Activated CD4-positive, alpha-beta memory T cell treated with anti-CD3 and anti-CD28 coated beads for 36 hours (primary cell): Measurements from ENCODE around the gene KBTBD4. TPM values are rescaled to one million over a fixed set of nuclear protein-coding genes. Genes with fewer than 3 reads are reported as not detected.

Source experiments
- CTCF ChIA-PET: fragments of 350-600 bp; sonication (Branson Sonifier 250); formaldehyde crosslinking; loops from one replicate; lab custom pipeline; 2021; ENCODE audit warnings: antibody characterized with exemption, inconsistent platforms; lab: Charles Lee
- POLR2A ChIA-PET: fragments of 350-600 bp; sonication (Branson Sonifier 250); formaldehyde crosslinking; loops from one replicate; lab custom pipeline; 2021; ENCODE audit warnings: antibody characterized with exemption; lab: Charles Lee
- DNase-seq: peaks from one replicate; pipeline ENCODE4 v3.0.0-alpha.2; 2020
- H3K27ac Mint-ChIP-seq: one replicate; pipeline ENCODE4 v1.8.0; 2021; ENCODE audit warnings: mixed read lengths
- H3K27me3 Mint-ChIP-seq: one replicate; pipeline ENCODE4 v1.8.0; 2021; ENCODE audit warnings: mixed read lengths
- H3K36me3 Mint-ChIP-seq: one replicate; pipeline ENCODE4 v1.8.0; 2021; ENCODE audit warnings: mixed read lengths
- H3K4me1 Mint-ChIP-seq: one replicate; pipeline ENCODE4 v1.8.0; 2021; ENCODE audit warnings: low read depth, mixed read lengths
- H3K4me3 Mint-ChIP-seq: one replicate; pipeline ENCODE4 v1.8.0; 2021; ENCODE audit warnings: mild to moderate bottlenecking, mixed read lengths
- H3K9me3 Mint-ChIP-seq: one replicate; pipeline ENCODE4 v1.8.0; 2021; ENCODE audit warnings: mixed read lengths
- intact Hi-C: fragments of 100-400 bp; cut with micrococcal nuclease; formaldehyde crosslinking; loops from one replicate; pipeline ENCODE4 v1.15.1; 2023
- total RNA-seq, 2 experiments: library from RNA; stranded (reverse); gene quantifications; one replicate each; pipeline ENCODE4 v1.2.3, GENCODE V29; 2021

The KBTBD4 gene
- total RNA-seq, 2 experiments from 2014 or later, result 18.7 to 18.8 TPM

- H3K4me3 Mint-ChIP-seq, result no peak overlapping the region
- peaks cover 17% of the 10 kb centered on the region for H3K27me3 Mint-ChIP-seq
- no peaks in the 10 kb centered on the region for H3K9me3 Mint-ChIP-seq
- ChIA-PET CTCF (no interaction called here), POLR2A (no interaction called here)
- H3K4me1 Mint-ChIP-seq, result peaks cover 8% of the 10 kb centered on the region
- intact Hi-C loops, result no loop called here
- H3K36me3 Mint-ChIP-seq, result peaks cover 8% of the 10 kb centered on the region
- no peak for DNase-seq
- no peak overlapping the region for H3K27ac Mint-ChIP-seq
Observed at GRCh38 chr11:47589118-47589517, 10.3 kb upstream of the KBTBD4 start.

- intact Hi-C loops, result no loop called here
- no peak for DNase-seq
- ChIA-PET POLR2A (no interaction called here), CTCF (interaction anchor here (0.6 kb wide), 1 partner anchor 214 kb away, joined by 3 read pairs; no protein-coding TSS in a partner anchor)
- Mint-ChIP-seq H3K27me3 (peaks cover 6% of the 10 kb centered on the region), H3K9me3 (no peaks in the 10 kb centered on the region), H3K4me3 (no peak overlapping the region), H3K27ac (no peak overlapping the region), H3K4me1 (peaks cover 2% of the 10 kb centered on the region), H3K36me3 (peaks cover 15% of the 10 kb centered on the region)
Observed at GRCh38 chr11:47587723-47588326, 9.1 kb upstream of the KBTBD4 start.

GRCh38 chr11:47587039-47587716 is 8.4 kb upstream of the KBTBD4 start:
- CTCF ChIA-PET, result interaction anchor here (0.6 kb wide), 1 partner anchor 213 kb away, joined by 3 read pairs; no protein-coding TSS in a partner anchor
- no peak overlapping the region for H3K4me3 Mint-ChIP-seq
- no peaks in the 10 kb centered on the region for H3K9me3 Mint-ChIP-seq
- H3K27me3 Mint-ChIP-seq, result no peaks in the 10 kb centered on the region
- no peak for DNase-seq
- intact Hi-C loops, result no loop called here
- POLR2A ChIA-PET, result no interaction called here
- peaks cover 2% of the 10 kb centered on the region for H3K4me1 Mint-ChIP-seq
- no peak overlapping the region for H3K27ac Mint-ChIP-seq
- peaks cover 18% of the 10 kb centered on the region for H3K36me3 Mint-ChIP-seq

- intact Hi-C loops, result no loop called here
- H3K4me1 Mint-ChIP-seq, result no peaks in the 10 kb centered on the region
- ChIA-PET POLR2A (interaction anchor here (0.5 kb wide), 1 partner anchor 160 kb away, joined by 3 read pairs; no protein-coding TSS in a partner anchor), CTCF (no interaction called here)
- H3K4me3 Mint-ChIP-seq, result no peak within 1 kb of the TSS
- DNase-seq, result no peak
- H3K36me3 Mint-ChIP-seq, result peaks cover 27% of the 10 kb centered on the region
- no peak within 1 kb of the TSS for H3K27ac Mint-ChIP-seq
- H3K27me3 Mint-ChIP-seq, result no peaks in the 10 kb centered on the region
- H3K9me3 Mint-ChIP-seq, result no peaks in the 10 kb centered on the region
Observed at GRCh38 chr11:47586098-47586855, 7.5 kb upstream of the KBTBD4 start, which contains the start of gene FAM180B. TSS of gene FAM180B (plus strand) at chr11:47586678. CDS start at chr11:47586769, 91 bp downstream.

- H3K27me3 Mint-ChIP-seq, result peaks cover under 1% of the 10 kb centered on the region
- CTCF ChIA-PET, result no interaction called here
- H3K36me3 Mint-ChIP-seq, result peaks cover 32% of the 10 kb centered on the region
- intact Hi-C loops, result no loop called here
- no peaks in the 10 kb centered on the region for H3K9me3 Mint-ChIP-seq
- POLR2A ChIA-PET, result no interaction called here
- no peak for DNase-seq
- H3K4me1 Mint-ChIP-seq, result peaks cover 16% of the 10 kb centered on the region
- no peak overlapping the region for H3K27ac Mint-ChIP-seq
- H3K4me3 Mint-ChIP-seq, result no peak overlapping the region
Observed at GRCh38 chr11:47583844-47584243, 5.1 kb upstream of the KBTBD4 start.

- Mint-ChIP-seq H3K36me3 (peaks cover 41% of the 10 kb centered on the region), H3K9me3 (no peaks in the 10 kb centered on the region), H3K4me1 (peaks cover 32% of the 10 kb centered on the region), H3K4me3 (peak overlapping the region; percentile 94), H3K27ac (peak overlapping the region; percentile 60), H3K27me3 (peaks cover 1% of the 10 kb centered on the region)
- POLR2A ChIA-PET, result interaction anchor here (1.0 to 3.9 kb wide), 3 partner anchors 9 to 271 kb away, joined by 3 to 33 read pairs (median 8); partner anchors contain the start of genes NUP160 and PTPMT1
- no peak for DNase-seq
- intact Hi-C loops, result loop anchor here (1.0 to 5.0 kb wide), 3 partner anchors 24 to 150 kb away; partner anchors contain the start of genes AGBL2, CELF1 and PSMC3
- CTCF ChIA-PET, result interaction anchor here (1.3 to 2.8 kb wide), 3 partner anchors 22 to 63 kb away, joined by 4 to 9 read pairs (median 4); partner anchors contain the start of gene CELF1
Observed at GRCh38 chr11:47577460-47578041, 1.2 kb downstream of the KBTBD4 start.

- CTCF ChIA-PET, result no interaction called here
- POLR2A ChIA-PET, result interaction anchor here (0.9 kb wide), 1 partner anchor 9 kb away, joined by 3 read pairs; no protein-coding TSS in a partner anchor
Observed at GRCh38 chr11:47573321-47573720, 5.4 kb downstream of the KBTBD4 start.

GRCh38 chr11:47572715-47573255 is 6.0 kb downstream of the KBTBD4 start:
- Mint-ChIP-seq H3K4me3 (no peak overlapping the region), H3K36me3 (peaks cover 31% of the 10 kb centered on the region), H3K4me1 (peaks cover 17% of the 10 kb centered on the region), H3K27ac (no peak overlapping the region), H3K9me3 (no peaks in the 10 kb centered on the region), H3K27me3 (no peaks in the 10 kb centered on the region)
- DNase-seq, result no peak
- intact Hi-C loops, result no loop called here
- ChIA-PET CTCF (no interaction called here), POLR2A (interaction anchor here (0.9 kb wide), 1 partner anchor 8 kb away, joined by 3 read pairs; no protein-coding TSS in a partner anchor)

More at GRCh38 chr11:47573321-47573720, 5.4 kb downstream of the KBTBD4 start:
- intact Hi-C loops, result no loop called here
- no peak for DNase-seq
- Mint-ChIP-seq H3K4me3 (no peak overlapping the region), H3K27ac (no peak overlapping the region), H3K4me1 (peaks cover 16% of the 10 kb centered on the region), H3K27me3 (no peaks in the 10 kb centered on the region), H3K9me3 (no peaks in the 10 kb centered on the region), H3K36me3 (peaks cover 31% of the 10 kb centered on the region)

- Mint-ChIP-seq H3K9me3 (no peaks in the 10 kb centered on the region), H3K27ac (no peak overlapping the region), H3K4me3 (no peak overlapping the region), H3K27me3 (no peaks in the 10 kb centered on the region), H3K4me1 (peaks cover 8% of the 10 kb centered on the region), H3K36me3 (peaks cover 27% of the 10 kb centered on the region)
- intact Hi-C loops, result no loop called here
- ChIA-PET CTCF (no interaction called here), POLR2A (interaction anchor here (0.5 kb wide), 1 partner anchor 62 kb away, joined by 4 read pairs; no protein-coding TSS in a partner anchor)
- DNase-seq, result no peak
Observed at GRCh38 chr11:47571895-47572294, 6.9 kb downstream of the KBTBD4 start.

- Mint-ChIP-seq H3K27ac (no peak overlapping the region), H3K9me3 (no peaks in the 10 kb centered on the region), H3K36me3 (peaks cover 26% of the 10 kb centered on the region), H3K4me1 (peaks cover 12% of the 10 kb centered on the region), H3K4me3 (no peak overlapping the region), H3K27me3 (no peaks in the 10 kb centered on the region)
- DNase-seq, result no peak
- ChIA-PET CTCF (no interaction called here), POLR2A (interaction anchor here (0.5 kb wide), 1 partner anchor 61 kb away, joined by 4 read pairs; no protein-coding TSS in a partner anchor)
- intact Hi-C loops, result no loop called here
Observed at GRCh38 chr11:47571357-47571729, 7.4 kb downstream of the KBTBD4 start.

GRCh38 chr11:47570651-47571356 is 8.0 kb downstream of the KBTBD4 start:
- H3K36me3 Mint-ChIP-seq, result peaks cover 25% of the 10 kb centered on the region
- CTCF ChIA-PET, result interaction anchor here (1.2 kb wide), 1 partner anchor 19 kb away, joined by 4 read pairs; no protein-coding TSS in a partner anchor
- DNase-seq, result no peak

More at GRCh38 chr11:47570651-47571356, 8.0 kb downstream of the KBTBD4 start:
- no peaks in the 10 kb centered on the region for H3K27me3 Mint-ChIP-seq
- intact Hi-C loops, result no loop called here
- POLR2A ChIA-PET, result interaction anchor here (0.6 kb wide), 1 partner anchor 74 kb away, joined by 5 read pairs; no protein-coding TSS in a partner anchor
- peaks cover 13% of the 10 kb centered on the region for H3K4me1 Mint-ChIP-seq
- no peaks in the 10 kb centered on the region for H3K9me3 Mint-ChIP-seq
- no peak overlapping the region for H3K27ac Mint-ChIP-seq
- no peak overlapping the region for H3K4me3 Mint-ChIP-seq
